Endothelial cell (in vitro differentiated cells): Measurements from ENCODE around the gene FZD1. TPM values are rescaled to one million over a fixed set of nuclear protein-coding genes. Genes with fewer than 3 reads are reported as not detected.

Experiments used
- DNase-seq: peaks from one replicate; pipeline ENCODE4 v3.0.0; 2021; ENCODE audit warnings: low spot score
- H3K27ac Mint-ChIP-seq: one replicate; pipeline ENCODE4 v1.8.0; 2021; ENCODE audit warnings: mixed read lengths, inconsistent platforms; ENCODE audit not compliant: unreplicated experiment
- H3K27me3 Mint-ChIP-seq: one replicate; pipeline ENCODE4 v1.8.0; 2021; ENCODE audit warnings: mild to moderate bottlenecking, moderate library complexity, mixed read lengths, inconsistent platforms; ENCODE audit not compliant: unreplicated experiment
- H3K36me3 Mint-ChIP-seq: one replicate; pipeline ENCODE4 v1.8.0; 2021; ENCODE audit warnings: mild to moderate bottlenecking, low read depth, mixed read lengths, inconsistent platforms; ENCODE audit not compliant: unreplicated experiment
- H3K4me1 Mint-ChIP-seq: one replicate; pipeline ENCODE4 v1.8.0; 2021; ENCODE audit warnings: mild to moderate bottlenecking, mixed read lengths, inconsistent platforms; ENCODE audit not compliant: unreplicated experiment
- H3K4me3 Mint-ChIP-seq: one replicate; pipeline ENCODE4 v1.8.0; 2021; ENCODE audit warnings: mild to moderate bottlenecking, mixed read lengths, inconsistent platforms; ENCODE audit not compliant: unreplicated experiment
- H3K9me3 Mint-ChIP-seq: one replicate; pipeline ENCODE4 v1.8.0; 2021; ENCODE audit warnings: mixed read lengths, inconsistent platforms; ENCODE audit not compliant: unreplicated experiment
- CTCF ChIP-seq: fragments of 200-600 bp; sonication (generic); IDR thresholded peaks from one replicate; pipeline ENCODE4 v1.5.0; 2021; ENCODE audit warnings: antibody characterized with exemption; ENCODE audit not compliant: unreplicated experiment
- total RNA-seq: library from RNA; stranded (reverse); fragmentation: NEBNext Ultra II Directional; extraction: Animal tissue kit (Norgen Biotek cat#: 25700); gene quantifications from one replicate; pipeline ENCODE4 v1.2.1, GENCODE V29; 2021; ENCODE audit not compliant: unreplicated experiment

The FZD1 gene
- total RNA-seq, 1 donor from 2014 or later = 38.7 TPM

- no peak overlapping the region for H3K4me3 Mint-ChIP-seq
- H3K27ac Mint-ChIP-seq = no peak overlapping the region
- H3K9me3 Mint-ChIP-seq = no peaks in the 10 kb centered on the region
- H3K36me3 Mint-ChIP-seq = no peaks in the 10 kb centered on the region
- peaks cover 23% of the 10 kb centered on the region for H3K4me1 Mint-ChIP-seq
- no peak for DNase-seq
- peaks cover 4% of the 10 kb centered on the region for H3K27me3 Mint-ChIP-seq
- TF ChIP-seq CTCF = no peak
These were observed 34.1 kb upstream of the FZD1 start for GRCh38 chr7:91230100-91230499.

GRCh38 chr7:91230503-91230902 lies 33.7 kb upstream of the FZD1 start:
- H3K27ac Mint-ChIP-seq = no peak overlapping the region
- DNase-seq = no peak
- no peak for TF ChIP-seq CTCF
- peaks cover 23% of the 10 kb centered on the region for H3K4me1 Mint-ChIP-seq
- H3K4me3 Mint-ChIP-seq = no peak overlapping the region
- peaks cover 4% of the 10 kb centered on the region for H3K27me3 Mint-ChIP-seq
- no peaks in the 10 kb centered on the region for H3K9me3 Mint-ChIP-seq
- H3K36me3 Mint-ChIP-seq = no peaks in the 10 kb centered on the region

GRCh38 chr7:91233212-91233611 lies 31.0 kb upstream of the FZD1 start:
- no peak overlapping the region for H3K27ac Mint-ChIP-seq
- H3K9me3 Mint-ChIP-seq = no peaks in the 10 kb centered on the region
- peaks cover 18% of the 10 kb centered on the region for H3K4me1 Mint-ChIP-seq
- H3K4me3 Mint-ChIP-seq = no peak overlapping the region
- H3K36me3 Mint-ChIP-seq = no peaks in the 10 kb centered on the region
- TF ChIP-seq CTCF = no peak
- DNase-seq = no peak
- H3K27me3 Mint-ChIP-seq = peaks cover 4% of the 10 kb centered on the region

- no peak for TF ChIP-seq CTCF
- H3K27ac Mint-ChIP-seq = no peak overlapping the region
- peaks cover 4% of the 10 kb centered on the region for H3K27me3 Mint-ChIP-seq
- no peaks in the 10 kb centered on the region for H3K36me3 Mint-ChIP-seq
- H3K4me1 Mint-ChIP-seq = peaks cover 23% of the 10 kb centered on the region
- DNase-seq = no peak
- H3K9me3 Mint-ChIP-seq = no peaks in the 10 kb centered on the region
- no peak overlapping the region for H3K4me3 Mint-ChIP-seq
These were observed 28.9 kb upstream of the FZD1 start for GRCh38 chr7:91235211-91235832.

DNA sequence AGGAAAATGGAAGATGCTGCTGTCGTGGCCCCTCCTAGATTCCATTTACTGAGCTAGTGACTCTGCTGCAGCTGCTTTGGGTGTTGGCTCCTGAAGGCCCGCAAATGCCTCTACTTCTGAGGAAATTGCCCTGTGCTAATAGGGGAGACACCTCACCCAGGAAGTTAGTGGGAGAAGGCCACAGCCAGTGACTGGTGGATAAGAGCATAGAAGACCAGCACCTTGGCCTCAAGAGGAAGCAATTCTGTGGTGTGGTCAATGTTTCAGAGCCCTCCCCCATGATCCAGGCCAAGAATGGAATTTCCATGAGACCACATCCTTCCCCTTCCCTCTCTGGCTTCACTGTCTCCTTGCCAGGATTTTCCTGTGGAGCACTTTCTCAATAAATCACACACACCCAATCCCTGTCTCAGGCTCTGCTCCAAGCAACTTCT lies 25.0 kb upstream of the FZD1 start:
- H3K4me3 Mint-ChIP-seq = no peak overlapping the region
- H3K36me3 Mint-ChIP-seq = no peaks in the 10 kb centered on the region
- no peak for TF ChIP-seq CTCF
- peaks cover 24% of the 10 kb centered on the region for H3K4me1 Mint-ChIP-seq
- DNase-seq = peak; percentile 23
- no peaks in the 10 kb centered on the region for H3K9me3 Mint-ChIP-seq
- H3K27ac Mint-ChIP-seq = peak overlapping the region; percentile 14
- no peaks in the 10 kb centered on the region for H3K27me3 Mint-ChIP-seq
